Esophagus muscularis mucosa (tissue), 4 donors: ENCODE data around the gene PKP2. TPM values are rescaled to one million over a fixed set of nuclear protein-coding genes. Genes with fewer than 3 reads are reported as not detected.

ENCODE experiments used
- DNase-seq: peaks from one replicate; pipeline ENCODE4 v3.0.0-alpha.2; 2017; ENCODE audit errors: extremely low spot score
- H3K27ac ChIP-seq, 4 donors: fragments of 200-600 bp; sonication (generic); replicated peaks in 1 of 4; 1 replicate in 3 of 4; 2 replicates in 1 of 4; pipeline ENCODE4 v1.5.1; 2016 to 2019; ENCODE audit warnings: mild to moderate bottlenecking in 1 of 4
- H3K27me3 ChIP-seq, 4 donors: fragments of 200-600 bp; sonication (generic); one replicate each; pipeline versions ENCODE4 v1.5.1 to v1.6.0; 2016 to 2019
- H3K36me3 ChIP-seq, 4 donors: fragments of 200-600 bp; sonication (generic); one replicate each; pipeline ENCODE4 v1.5.1; 2016 to 2019
- H3K4me1 ChIP-seq, 4 donors: fragments of 200-600 bp; sonication (generic); one replicate each; pipeline ENCODE4 v1.5.1; 2016 to 2019
- H3K4me3 ChIP-seq, 4 donors: fragments of 200-600 bp; sonication (generic); 1 replicate in 2 of 4; 2 replicates in 2 of 4; pipeline ENCODE4 v1.5.1; 2016 to 2019; ENCODE audit warnings: mild to moderate bottlenecking in 4 of 4, moderate library complexity in 1 of 4
- H3K9me3 ChIP-seq, 4 donors: fragments of 200-600 bp; sonication (generic); 1 replicate in 3 of 4; 2 replicates in 1 of 4; pipeline ENCODE4 v1.5.1; 2016 to 2019
- EP300 ChIP-seq: sonication (generic); formaldehyde crosslinking; IDR thresholded peaks from one replicate; pipeline ENCODE4 v1.6.1; 2017; ENCODE audit warnings: antibody characterized with exemption
- POLR2A ChIP-seq: fragments of 450-650 bp; IDR thresholded peaks from one replicate; pipeline ENCODE4 v1.6.1; 2017; ENCODE audit warnings: antibody characterized with exemption, moderate library complexity, mild to moderate bottlenecking, low read depth
- POLR2AphosphoS5 ChIP-seq, 2 donors: sonication (generic); formaldehyde crosslinking; IDR thresholded peaks; one replicate each; pipeline ENCODE4 v1.6.1; 2017; ENCODE audit warnings: antibody characterized with exemption in 2 of 2
- WGBS: methylation state at CpG from one replicate; pipeline ENCODE4 v1.1.5; 2018; 5-methylcytosine and 5-hydroxymethylcytosine counted together
- intact Hi-C: fragments of 100-400 bp; cut with DNase I; formaldehyde crosslinking; loops from one replicate; pipeline ENCODE4 v1.15.1; 2023
- total RNA-seq, 4 donors: library from RNA; depleted of rRNA; stranded (reverse); fragments of >200 nt; gene quantifications; one replicate each; pipeline versions ENCODE4 v1.1.0 to v1.2.1, GENCODE V29; 2016
- TF ChIP-seq, protein P1 (sequence below), 3 experiments: fragments of 200-600 bp in 2 of 3; fragments of 450-650 bp in 1 of 3; sonication (generic) in 2 of 3; IDR thresholded peaks; one replicate each; pipeline ENCODE4 v1.5.1; 2017 to 2019; ENCODE audit warnings: antibody characterized with exemption in 3 of 3, mild to moderate bottlenecking in 2 of 3, moderate library complexity in 1 of 3

The PKP2 gene
- total RNA-seq, 4 donors from 2014 or later, result 1.2 to 1.5 (median 1.3) TPM

DNA sequence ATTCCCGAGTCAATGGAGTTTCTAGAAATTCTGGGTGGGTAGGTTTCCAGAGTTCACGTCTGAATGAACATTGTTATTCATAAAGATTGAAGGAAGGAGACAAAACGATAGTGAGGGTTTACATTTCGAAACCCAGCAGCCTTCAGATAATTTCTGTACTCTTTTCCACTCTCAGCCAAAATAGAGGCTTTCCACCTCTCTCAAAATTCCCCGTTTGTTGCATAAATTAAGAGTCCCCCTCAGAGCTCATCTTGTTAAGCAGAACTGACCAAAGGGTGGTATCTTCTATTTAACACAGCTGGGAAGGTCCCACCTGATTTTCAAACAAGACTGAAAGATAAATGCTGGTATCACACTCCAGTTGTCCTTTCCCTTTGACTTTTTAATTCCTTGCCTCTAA lies 119.4 kb downstream of the PKP2 start:
- H3K36me3 ChIP-seq, result no peaks in the 10 kb centered on the region
- 69% methylated on average over 5 of the region's 5 CpGs for WGBS
- no peak overlapping the region for H3K4me3 ChIP-seq
- no peak overlapping the region for H3K27ac ChIP-seq
- no peaks in the 10 kb centered on the region for H3K9me3 ChIP-seq
- intact Hi-C loops, result no loop called here
- DNase-seq, result no peak
- peaks cover 0 to 10% (median 0%) of the 10 kb centered on the region in 4 donors for H3K27me3 ChIP-seq
- TF ChIP-seq EP300 (no peak), POLR2A (no peak), POLR2AphosphoS5 (IDR thresholded peaks at IDR 0.05) (no peak)
- TF ChIP-seq, protein P1, sequence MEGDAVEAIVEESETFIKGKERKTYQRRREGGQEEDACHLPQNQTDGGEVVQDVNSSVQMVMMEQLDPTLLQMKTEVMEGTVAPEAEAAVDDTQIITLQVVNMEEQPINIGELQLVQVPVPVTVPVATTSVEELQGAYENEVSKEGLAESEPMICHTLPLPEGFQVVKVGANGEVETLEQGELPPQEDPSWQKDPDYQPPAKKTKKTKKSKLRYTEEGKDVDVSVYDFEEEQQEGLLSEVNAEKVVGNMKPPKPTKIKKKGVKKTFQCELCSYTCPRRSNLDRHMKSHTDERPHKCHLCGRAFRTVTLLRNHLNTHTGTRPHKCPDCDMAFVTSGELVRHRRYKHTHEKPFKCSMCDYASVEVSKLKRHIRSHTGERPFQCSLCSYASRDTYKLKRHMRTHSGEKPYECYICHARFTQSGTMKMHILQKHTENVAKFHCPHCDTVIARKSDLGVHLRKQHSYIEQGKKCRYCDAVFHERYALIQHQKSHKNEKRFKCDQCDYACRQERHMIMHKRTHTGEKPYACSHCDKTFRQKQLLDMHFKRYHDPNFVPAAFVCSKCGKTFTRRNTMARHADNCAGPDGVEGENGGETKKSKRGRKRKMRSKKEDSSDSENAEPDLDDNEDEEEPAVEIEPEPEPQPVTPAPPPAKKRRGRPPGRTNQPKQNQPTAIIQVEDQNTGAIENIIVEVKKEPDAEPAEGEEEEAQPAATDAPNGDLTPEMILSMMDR (IDR thresholded peaks at IDR 0.05), result no peak
- H3K4me1 ChIP-seq, result no peaks in the 10 kb centered on the region

DNA sequence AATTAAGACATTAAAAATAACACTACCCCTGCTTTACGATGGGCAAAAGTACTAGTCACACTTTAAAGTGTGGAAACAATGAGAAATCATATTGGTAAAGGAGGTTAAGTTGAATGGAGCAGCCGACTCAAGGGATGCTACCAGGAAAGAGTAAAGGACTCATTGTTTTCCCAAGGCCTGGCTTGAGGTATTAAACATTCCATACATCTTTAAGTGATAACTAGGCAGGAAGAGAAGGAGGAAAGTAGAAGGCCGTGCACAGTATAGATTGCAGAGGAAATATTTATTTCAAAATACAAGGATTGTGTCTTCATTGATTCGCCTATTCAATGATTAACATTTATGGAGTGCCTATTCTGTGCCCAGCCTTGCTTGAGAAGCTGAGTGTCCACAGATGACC lies 120.3 kb downstream of the PKP2 start:
- Histone ChIP-seq H3K27me3 (peaks cover 0 to 10% (median 0%) of the 10 kb centered on the region in 4 donors), H3K4me3 (no peak overlapping the region), H3K4me1 (no peaks in the 10 kb centered on the region), H3K9me3 (no peaks in the 10 kb centered on the region), H3K27ac (no peak overlapping the region), H3K36me3 (no peaks in the 10 kb centered on the region)
- intact Hi-C loops, result no loop called here
- no peak for DNase-seq
- WGBS, result 84% methylated on average over 4 of the region's 4 CpGs
- TF ChIP-seq EP300, result no peak
- TF ChIP-seq, protein P1 (IDR thresholded peaks at IDR 0.05), result no peak
- no peak for TF ChIP-seq POLR2AphosphoS5 (IDR thresholded peaks at IDR 0.05)
- no peak for TF ChIP-seq POLR2A

DNA sequence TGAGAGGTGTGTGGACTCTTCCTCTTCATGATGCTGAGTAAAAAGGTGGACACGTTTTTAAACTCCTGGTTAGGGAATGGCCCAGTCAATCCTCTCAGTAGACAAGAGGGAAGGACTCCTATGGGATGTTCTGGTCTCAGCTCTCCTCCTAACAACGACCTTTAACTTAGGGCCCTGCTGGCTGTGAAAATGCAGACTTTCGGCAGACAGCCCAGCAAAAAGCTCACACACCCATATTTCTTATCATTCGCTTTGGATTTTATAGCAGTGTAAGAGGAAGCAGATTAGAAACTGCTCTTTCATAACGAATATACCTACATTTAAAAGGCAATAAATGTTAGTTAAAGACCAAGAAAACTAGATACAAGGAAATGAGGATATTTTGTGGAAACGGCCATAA lies 122.9 kb downstream of the PKP2 start:
- no peaks in the 10 kb centered on the region for H3K4me1 ChIP-seq
- intact Hi-C loops, result no loop called here
- no peak for DNase-seq
- no peaks in the 10 kb centered on the region for H3K9me3 ChIP-seq
- H3K4me3 ChIP-seq, result no peak overlapping the region
- no peaks in the 10 kb centered on the region for H3K36me3 ChIP-seq
- 68% methylated on average over 6 of the region's 6 CpGs for WGBS
- H3K27me3 ChIP-seq, result peaks cover 0 to 6% (median 0%) of the 10 kb centered on the region in 4 donors
- H3K27ac ChIP-seq, result no peak overlapping the region
- TF ChIP-seq, protein P1 (IDR thresholded peaks at IDR 0.05), result no peak
- TF ChIP-seq POLR2AphosphoS5 (IDR thresholded peaks at IDR 0.05) (no peak), EP300 (no peak), POLR2A (no peak)

DNA sequence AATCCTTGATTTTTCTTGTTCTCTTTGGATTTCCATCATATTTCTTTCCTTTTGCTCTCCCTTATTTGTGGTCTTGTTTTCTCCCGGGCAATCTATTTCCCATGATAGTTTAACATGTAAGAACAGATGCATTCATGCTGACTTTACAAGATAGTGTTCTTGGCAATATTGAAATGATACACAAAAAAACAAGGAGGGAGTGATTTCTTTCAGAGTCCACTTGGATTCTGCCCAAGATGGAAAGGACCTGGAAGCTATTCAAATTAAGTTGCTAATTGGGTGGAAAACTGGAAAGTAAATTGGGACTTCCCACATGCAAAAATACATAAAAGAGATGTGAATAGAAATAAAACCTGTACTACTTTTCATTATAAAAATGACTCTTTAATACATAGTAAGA lies 126.4 kb downstream of the PKP2 start:
- WGBS, result 74% methylated on average over 1 of the region's 1 CpG
- TF ChIP-seq, protein P1 (IDR thresholded peaks at IDR 0.05), result no peak
- TF ChIP-seq EP300, result no peak
- TF ChIP-seq POLR2A, result no peak
- TF ChIP-seq POLR2AphosphoS5 (IDR thresholded peaks at IDR 0.05), result no peak

DNA sequence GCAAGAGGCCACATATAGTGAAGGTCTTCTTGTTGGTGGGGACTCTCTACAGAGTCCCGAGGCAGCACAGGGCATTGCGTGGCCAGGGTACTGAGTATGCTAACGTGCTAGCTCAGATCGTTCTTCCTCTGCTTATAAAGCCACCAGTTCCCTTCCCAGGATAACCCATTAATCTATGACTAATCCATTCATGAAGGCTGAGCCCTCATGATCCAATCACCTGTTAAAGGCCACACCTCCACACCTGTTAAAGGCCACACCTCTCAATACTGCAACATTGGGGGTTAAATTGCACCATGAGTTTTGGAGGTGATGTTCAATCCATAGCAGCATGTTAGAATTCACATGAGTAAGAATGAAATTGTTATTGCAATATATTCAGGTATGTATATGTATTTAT lies 128.1 kb downstream of the PKP2 start:
- no peaks in the 10 kb centered on the region for H3K9me3 ChIP-seq
- no peaks in the 10 kb centered on the region for H3K27me3 ChIP-seq
- intact Hi-C loops, result no loop called here
- no peaks in the 10 kb centered on the region for H3K4me1 ChIP-seq
- DNase-seq, result no peak
- H3K36me3 ChIP-seq, result no peaks in the 10 kb centered on the region
- no peak overlapping the region for H3K4me3 ChIP-seq
- TF ChIP-seq POLR2AphosphoS5 (IDR thresholded peaks at IDR 0.05), result no peak
- no peak for TF ChIP-seq EP300
- no peak for TF ChIP-seq POLR2A
- TF ChIP-seq, protein P1 (IDR thresholded peaks at IDR 0.05), result no peak
- H3K27ac ChIP-seq, result no peak overlapping the region
- 76% methylated on average over 4 of the region's 4 CpGs for WGBS

More for the DNA sequence above, 126.4 kb downstream of the PKP2 start:
- H3K27me3 ChIP-seq, result no peaks in the 10 kb centered on the region
- DNase-seq, result no peak
- no peak overlapping the region for H3K4me3 ChIP-seq
- no peaks in the 10 kb centered on the region for H3K9me3 ChIP-seq
- no peaks in the 10 kb centered on the region for H3K36me3 ChIP-seq
- no peak overlapping the region for H3K27ac ChIP-seq
- intact Hi-C loops, result no loop called here
- H3K4me1 ChIP-seq, result no peaks in the 10 kb centered on the region
